ENCODE results near the gene PROCA1. TPM values are rescaled to one million over a fixed set of nuclear protein-coding genes. Genes with fewer than 3 reads are reported as not detected.

The PROCA1 gene
- total and polyA plus RNA-seq, 2 of the 13 experiments (the other 11 are each of a cell fraction or from before 2014, with no cell fraction given): 0.73 to 1.5 TPM

DNA sequence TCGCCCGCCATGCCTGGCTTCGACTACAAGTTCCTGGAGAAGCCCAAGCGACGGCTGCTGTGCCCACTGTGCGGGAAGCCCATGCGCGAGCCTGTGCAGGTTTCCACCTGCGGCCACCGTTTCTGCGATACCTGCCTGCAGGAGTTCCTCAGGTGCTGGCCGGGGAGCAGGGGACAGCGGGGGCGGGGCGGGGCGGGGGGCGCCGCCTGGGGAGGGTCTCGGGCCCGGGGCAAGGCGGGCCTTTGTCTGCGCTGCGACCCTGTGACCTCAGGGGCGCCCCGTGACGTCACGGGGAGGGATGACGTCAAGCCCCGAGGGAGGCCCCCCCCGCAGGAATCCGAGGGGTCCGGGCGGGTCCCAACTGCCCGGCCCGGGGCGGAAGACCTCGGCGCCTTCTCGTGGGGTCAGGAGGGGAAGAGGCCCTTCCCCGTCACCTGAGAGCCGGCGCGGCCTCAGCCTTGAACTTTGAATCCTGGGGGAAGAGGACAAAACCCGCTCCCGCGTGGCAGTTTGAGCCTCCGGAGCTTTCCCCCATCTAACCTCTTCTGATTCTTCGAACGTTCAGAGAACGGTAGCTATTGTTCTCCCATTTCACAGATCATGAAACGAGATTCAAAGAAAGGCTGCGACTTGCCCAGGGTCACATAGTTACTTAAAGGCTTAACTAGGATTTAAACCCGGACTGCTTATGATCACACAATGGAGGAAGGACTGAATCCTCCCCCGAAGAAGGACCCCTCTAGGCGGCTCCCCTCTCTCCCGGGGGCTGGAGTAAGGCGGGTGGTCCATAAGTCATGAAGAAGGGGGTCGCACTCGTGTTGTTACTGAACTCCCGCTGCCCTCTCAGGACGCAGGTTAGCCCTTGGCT lies 32.6 kb upstream of the PROCA1 start (continued):
- peak; percentile 100 for TF ChIP-seq ZBTB7A (CRISPR knock-in tag; IDR thresholded peaks at IDR 0.05)
- TF ChIP-seq ARNT (IDR thresholded peaks at IDR 0.05): no peak
- TF ChIP-seq, protein P1, sequence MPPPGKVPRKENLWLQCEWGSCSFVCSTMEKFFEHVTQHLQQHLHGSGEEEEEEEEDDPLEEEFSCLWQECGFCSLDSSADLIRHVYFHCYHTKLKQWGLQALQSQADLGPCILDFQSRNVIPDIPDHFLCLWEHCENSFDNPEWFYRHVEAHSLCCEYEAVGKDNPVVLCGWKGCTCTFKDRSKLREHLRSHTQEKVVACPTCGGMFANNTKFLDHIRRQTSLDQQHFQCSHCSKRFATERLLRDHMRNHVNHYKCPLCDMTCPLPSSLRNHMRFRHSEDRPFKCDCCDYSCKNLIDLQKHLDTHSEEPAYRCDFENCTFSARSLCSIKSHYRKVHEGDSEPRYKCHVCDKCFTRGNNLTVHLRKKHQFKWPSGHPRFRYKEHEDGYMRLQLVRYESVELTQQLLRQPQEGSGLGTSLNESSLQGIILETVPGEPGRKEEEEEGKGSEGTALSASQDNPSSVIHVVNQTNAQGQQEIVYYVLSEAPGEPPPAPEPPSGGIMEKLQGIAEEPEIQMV (CRISPR knock-in tag; IDR thresholded peaks at IDR 0.05; ENCODE audit: low read depth): no peak; the same call in 1 of the 2 replicates
- TF ChIP-seq ZFP90 (CRISPR knock-in tag; IDR thresholded peaks at IDR 0.05; ENCODE audit: borderline replicate concordance): 0 out of 2 replicates have a peak, but pooled peaks have one; percentile 5
- TF ChIP-seq RCOR2 (CRISPR knock-in tag; IDR thresholded peaks at IDR 0.05): 0 out of 2 replicates have a peak, but pooled peaks have one; percentile 23
- no peak for TF ChIP-seq ZSCAN29 (CRISPR knock-in tag; conservative IDR thresholded peaks at IDR 0.05)
- TF ChIP-seq ZNF468 (CRISPR knock-in tag; IDR thresholded peaks at IDR 0.05): no peak
- 0 out of 2 replicates have a peak, but pooled peaks have one; percentile 28 for TF ChIP-seq ZNF766 (CRISPR knock-in tag; IDR thresholded peaks at IDR 0.05; ENCODE audit: borderline replicate concordance)
- 0 out of 2 replicates have a peak, but pooled peaks have one; percentile 3 for TF ChIP-seq RAD21 (CRISPR knock-in tag; IDR thresholded peaks at IDR 0.05)
- TF ChIP-seq TBP (CRISPR knock-in tag; IDR thresholded peaks at IDR 0.05): no peak
- TF ChIP-seq REPIN1 (CRISPR knock-in tag; IDR thresholded peaks at IDR 0.05; ENCODE audit: borderline replicate concordance, low read depth): peak; percentile 35; the same call in 1 of the 2 replicates
- no peak for TF ChIP-seq MNT (IDR thresholded peaks at IDR 0.05)
- TF ChIP-seq ZSCAN25 (CRISPR knock-in tag; IDR thresholded peaks at IDR 0.05): peak; percentile 50; the same call in 1 of the 2 replicates
- no peak for TF ChIP-seq TCF12 (IDR thresholded peaks at IDR 0.05)
- TF ChIP-seq TCF12 (CRISPR knock-in tag; IDR thresholded peaks at IDR 0.05): no peak
- no peak for TF ChIP-seq ZNF562 (CRISPR knock-in tag; IDR thresholded peaks at IDR 0.05; ENCODE audit: borderline replicate concordance)
- no peak for TF ChIP-seq IRX3 (CRISPR knock-in tag; IDR thresholded peaks at IDR 0.05; ENCODE audit: borderline replicate concordance, low read depth)
- no peak for TF ChIP-seq HOXA7 (CRISPR knock-in tag; IDR thresholded peaks at IDR 0.05)
- 0 out of 2 replicates have a peak, but pooled peaks have one; percentile 19 for TF ChIP-seq ZNF710 (CRISPR knock-in tag; IDR thresholded peaks at IDR 0.05; ENCODE audit: borderline replicate concordance)
- TF ChIP-seq ZMYM4 (CRISPR knock-in tag; IDR thresholded peaks at IDR 0.05): no peak
- TF ChIP-seq MXI1 (IDR thresholded peaks at IDR 0.05; ENCODE audit: borderline replicate concordance, low read depth, low read length): peak; percentile 35; the same call in 1 of the 3 replicates
- TF ChIP-seq HNF4G (IDR thresholded peaks at IDR 0.05; ENCODE audit: borderline replicate concordance, low read depth, low read length): peak; percentile 87
- no peak; the same call in 1 of the 2 replicates for TF ChIP-seq HNF4G (CRISPR knock-in tag; IDR thresholded peaks at IDR 0.05; ENCODE audit: borderline replicate concordance, low read depth)
- TF ChIP-seq GLI4 (CRISPR knock-in tag; IDR thresholded peaks at IDR 0.05; ENCODE audit: borderline replicate concordance): 0 out of 2 replicates have a peak, but pooled peaks have one; percentile 22
- peak; percentile 15; the same call in 1 of the 2 replicates for TF ChIP-seq TBX2 (CRISPR knock-in tag; IDR thresholded peaks at IDR 0.05; ENCODE audit: borderline replicate concordance)

Measured in HepG2 (cell line).